Ectodermal cell (in vitro differentiated cells): ENCODE results near the gene SLC35G3.
"Not testable (repeated sequence)": the region's sequence is repeated elsewhere in the genome, so short reads cannot be mapped to it uniquely, and the experiment has no call there.

Experiments used
- H3K27ac ChIP-seq: 2 replicates; pipeline ENCODE4 v1.7.0; 2013; ENCODE audit warnings: mild to moderate bottlenecking, low read depth, low read length; ENCODE audit not compliant: insufficient read depth, poor library complexity, severe bottlenecking
- H3K27me3 ChIP-seq: 2 replicates; pipeline ENCODE4 v1.7.0; 2013; ENCODE audit warnings: mild to moderate bottlenecking, low read length; ENCODE audit not compliant: insufficient read depth, control insufficient read depth, poor library complexity, severe bottlenecking
- H3K36me3 ChIP-seq: one replicate; pipeline ENCODE4 v1.7.0; 2013; ENCODE audit warnings: low read length; ENCODE audit not compliant: control insufficient read depth, insufficient read depth
- H3K4me1 ChIP-seq: one replicate; pipeline ENCODE4 v1.7.0; 2013; ENCODE audit warnings: low read length; ENCODE audit not compliant: control insufficient read depth, insufficient read depth
- H3K4me3 ChIP-seq: 2 replicates; pipeline ENCODE4 v1.7.0; 2013; ENCODE audit warnings: low read depth, low read length, control low read depth; ENCODE audit not compliant: insufficient read depth
- H3K9me3 ChIP-seq: 2 replicates; pipeline ENCODE4 v1.7.0; 2013; ENCODE audit warnings: mild to moderate bottlenecking, low read length, moderate library complexity; ENCODE audit not compliant: control insufficient read depth
- WGBS, 2 experiments: methylation state at CpG; one replicate each; pipeline ENCODE4 v1.1.7; 2013; ENCODE audit warnings: missing lambda C conversion rate in 2 of 2; 5-methylcytosine and 5-hydroxymethylcytosine counted together

SLC35G3 gene

GRCh38 chr17:35212668-35213067 is 18.5 kb upstream of the SLC35G3 start:
- Histone ChIP-seq H3K36me3 (no peaks in the 10 kb centered on the region), H3K4me3 (no peak overlapping the region), H3K4me1 (no peaks in the 10 kb centered on the region), H3K27ac (no peak overlapping the region), H3K27me3 (peaks cover 3% of the 10 kb centered on the region), H3K9me3 (no peaks in the 10 kb centered on the region)
- 85 to 86% methylated on average over 4 of the region's 4 CpGs for WGBS, 2 experiments

GRCh38 chr17:35210741-35211140 is 16.5 kb upstream of the SLC35G3 start:
- Histone ChIP-seq H3K36me3 (no peaks in the 10 kb centered on the region), H3K9me3 (no peaks in the 10 kb centered on the region), H3K27me3 (peaks cover 3% of the 10 kb centered on the region), H3K4me1 (no peaks in the 10 kb centered on the region), H3K4me3 (no peak overlapping the region), H3K27ac (no peak overlapping the region)
- WGBS, 2 experiments, result 78 to 94% methylated on average over 3 to 7 of the region's 7 CpGs

- not testable (repeated sequence) for H3K4me1 ChIP-seq
- WGBS, 2 experiments, result no CpG with 5 or more reads among the region's 2 CpGs
These were observed 8.4 kb upstream of the SLC35G3 start for GRCh38 chr17:35202582-35202981.

DNA sequence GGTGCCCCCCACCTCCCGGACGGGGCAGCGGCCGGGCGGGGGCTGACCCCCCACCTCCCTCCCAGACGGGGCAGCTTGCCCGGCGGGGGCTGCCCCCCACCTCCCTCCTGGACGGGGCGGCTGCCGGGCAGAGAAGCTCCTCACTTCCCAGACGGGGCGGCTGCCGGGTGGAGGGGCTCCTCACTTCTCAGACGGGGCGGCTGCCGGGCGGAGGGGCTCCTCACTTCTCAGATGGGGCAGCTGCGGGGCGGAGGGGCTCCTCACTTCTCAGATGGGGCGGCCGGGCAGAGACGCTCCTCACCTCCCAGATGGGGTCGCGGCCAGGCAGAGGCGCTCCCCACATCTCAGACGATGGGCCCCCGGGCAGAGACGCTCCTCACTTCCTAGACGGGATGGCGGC is 869 bp upstream of the SLC35G3 start:
- H3K27me3 ChIP-seq, H3K9me3 ChIP-seq, H3K36me3 ChIP-seq, H3K4me3 ChIP-seq, H3K27ac ChIP-seq, H3K4me1 ChIP-seq: not testable (repeated sequence)
- 93 to 95% methylated on average over 31 of the region's 31 CpGs for WGBS, 2 experiments

More at GRCh38 chr17:35202582-35202981, 8.4 kb upstream of the SLC35G3 start:
- H3K9me3 ChIP-seq, H3K4me3 ChIP-seq, H3K27me3 ChIP-seq, H3K27ac ChIP-seq, H3K36me3 ChIP-seq: not testable (repeated sequence)

DNA sequence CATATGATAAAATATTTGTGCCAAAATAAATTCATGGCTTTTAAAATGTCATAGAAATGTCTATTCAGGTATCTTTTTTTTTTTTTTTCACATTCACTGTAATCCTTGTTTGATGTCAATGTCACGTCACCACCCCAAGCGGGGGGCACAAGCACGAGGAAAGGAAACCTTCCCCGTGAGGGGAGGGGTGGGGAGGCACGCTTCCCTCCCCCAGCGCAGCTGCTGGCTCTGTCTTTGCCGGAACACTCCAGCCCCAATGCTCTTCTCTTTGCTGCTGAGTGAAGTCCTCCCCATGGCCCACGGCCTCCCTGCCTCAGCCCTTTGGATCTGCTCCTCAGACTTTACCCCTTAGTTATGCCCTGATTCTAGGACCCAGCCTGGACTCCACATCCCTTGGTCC is 1.5 kb downstream of the SLC35G3 start:
- no peaks in the 10 kb centered on the region for H3K36me3 ChIP-seq
- no peaks in the 10 kb centered on the region for H3K9me3 ChIP-seq
- H3K27me3 ChIP-seq, result no peaks in the 10 kb centered on the region
- no peaks in the 10 kb centered on the region for H3K4me1 ChIP-seq
- H3K27ac ChIP-seq, result no peak overlapping the region
- WGBS, 2 experiments, result 93% methylated on average over 8 of the region's 8 CpGs
- no peak overlapping the region for H3K4me3 ChIP-seq

GRCh38 chr17:35191001-35191695 is 3.0 kb downstream of the SLC35G3 start:
- no peaks in the 10 kb centered on the region for H3K36me3 ChIP-seq
- no peak overlapping the region for H3K4me3 ChIP-seq
- H3K9me3 ChIP-seq, result no peaks in the 10 kb centered on the region
- no peak overlapping the region for H3K27ac ChIP-seq
- no peaks in the 10 kb centered on the region for H3K4me1 ChIP-seq
- WGBS, 2 experiments, result 91 to 92% methylated on average over 11 of the region's 11 CpGs
- H3K27me3 ChIP-seq, result no peaks in the 10 kb centered on the region

DNA sequence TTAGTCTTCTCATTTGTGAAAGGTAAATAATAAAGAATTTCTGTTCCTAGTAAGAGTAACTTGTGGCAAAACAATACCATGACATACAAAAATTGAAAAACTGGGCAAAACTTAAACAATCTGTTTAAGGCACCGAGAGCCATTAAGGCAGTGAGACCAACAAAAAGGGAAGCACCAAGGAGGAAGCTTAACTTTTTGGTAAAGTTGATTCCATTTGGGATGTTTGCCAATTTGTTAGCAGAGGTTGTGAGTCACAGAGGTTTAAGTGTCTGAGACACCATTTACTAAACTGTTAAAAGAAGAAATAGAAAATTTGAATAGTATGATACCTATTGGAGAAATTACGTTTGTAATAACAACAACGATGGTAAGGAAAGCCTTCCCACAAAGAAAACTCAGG is 4.9 kb downstream of the SLC35G3 start:
- Histone ChIP-seq H3K27me3 (no peaks in the 10 kb centered on the region), H3K4me3 (no peak overlapping the region), H3K9me3 (no peaks in the 10 kb centered on the region), H3K36me3 (no peaks in the 10 kb centered on the region), H3K27ac (no peak overlapping the region), H3K4me1 (no peaks in the 10 kb centered on the region)
- 92% methylated on average over 3 of the region's 3 CpGs for WGBS, 2 experiments

DNA sequence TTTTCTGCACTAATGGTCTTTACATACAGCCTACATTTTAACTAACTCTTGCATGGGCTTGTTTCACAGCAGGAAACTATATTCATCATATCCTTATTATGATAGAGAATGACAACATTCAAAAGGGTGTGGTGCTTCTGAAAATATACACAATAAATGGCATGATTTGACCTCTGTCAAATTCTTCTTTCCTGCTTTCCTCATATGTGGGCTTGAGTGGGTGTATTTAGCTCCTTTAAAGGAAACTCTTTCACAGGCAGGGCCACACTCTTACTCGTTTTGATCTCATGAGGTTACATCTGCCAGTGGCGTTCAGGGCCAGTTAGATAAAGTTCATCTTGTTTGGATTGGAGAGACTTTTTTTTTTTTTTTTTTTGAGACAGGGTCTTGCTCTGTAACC is 6.1 kb downstream of the SLC35G3 start:
- Histone ChIP-seq H3K36me3 (no peaks in the 10 kb centered on the region), H3K4me1 (no peaks in the 10 kb centered on the region), H3K4me3 (no peak overlapping the region), H3K9me3 (no peaks in the 10 kb centered on the region), H3K27me3 (no peaks in the 10 kb centered on the region), H3K27ac (no peak overlapping the region)
- WGBS, 2 experiments, result 84 to 98% methylated on average over 2 of the region's 2 CpGs

- Histone ChIP-seq H3K27ac (no peak overlapping the region), H3K36me3 (no peaks in the 10 kb centered on the region), H3K27me3 (no peaks in the 10 kb centered on the region), H3K9me3 (no peaks in the 10 kb centered on the region), H3K4me3 (no peak overlapping the region), H3K4me1 (no peaks in the 10 kb centered on the region)
- 87 to 95% methylated on average over 1 to 2 of the region's 2 CpGs for WGBS, 2 experiments
These were observed 6.7 kb downstream of the SLC35G3 start for GRCh38 chr17:35187481-35187880.

- H3K36me3 ChIP-seq, result no peaks in the 10 kb centered on the region
- no peaks in the 10 kb centered on the region for H3K9me3 ChIP-seq
- H3K27me3 ChIP-seq, result no peaks in the 10 kb centered on the region
- H3K27ac ChIP-seq, result no peak overlapping the region
- WGBS, 2 experiments, result 83 to 89% methylated on average over 1 of the region's 1 CpG
- H3K4me3 ChIP-seq, result no peak overlapping the region
- no peaks in the 10 kb centered on the region for H3K4me1 ChIP-seq
These were observed 8.3 kb downstream of the SLC35G3 start for GRCh38 chr17:35185849-35186248.

DNA sequence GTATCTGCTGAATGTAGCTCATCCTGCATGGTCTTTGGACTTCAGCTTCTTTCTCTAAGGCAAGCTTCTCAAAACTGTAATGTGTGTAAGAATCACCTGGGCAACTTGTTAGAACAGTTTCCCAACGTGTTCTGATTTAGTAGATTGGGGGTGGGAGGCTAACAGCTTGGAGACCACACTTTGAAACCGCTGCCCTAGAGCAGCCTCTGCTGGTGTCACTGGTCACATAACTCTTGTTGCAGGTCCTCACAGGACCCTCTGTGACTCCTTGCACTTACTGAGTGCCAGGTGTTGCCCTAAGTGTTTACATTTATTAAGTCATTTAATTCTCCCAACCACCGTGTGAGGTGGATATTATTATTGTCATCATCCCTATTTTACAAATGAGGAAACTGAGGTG is 9.9 kb downstream of the SLC35G3 start:
- WGBS, 2 experiments, result 73 to 78% methylated on average over 2 to 3 of the region's 3 CpGs
- Histone ChIP-seq H3K27me3 (no peaks in the 10 kb centered on the region), H3K4me1 (no peaks in the 10 kb centered on the region), H3K36me3 (no peaks in the 10 kb centered on the region), H3K9me3 (no peaks in the 10 kb centered on the region), H3K27ac (no peak overlapping the region), H3K4me3 (no peak overlapping the region)
